HepG2 (cell line): ENCODE measurements around the gene CDYL. TPM values are rescaled to one million over a fixed set of nuclear protein-coding genes. Genes with fewer than 3 reads are reported as not detected.

Source experiments
- HIVEP1 ChIP-seq: sonication (generic); formaldehyde crosslinking; IDR thresholded peaks from 2 replicates; pipeline ENCODE4 v1.4.0; 2020; ENCODE audit warnings: mild to moderate bottlenecking, missing genetic modification reagents
- ZNF253 ChIP-seq: sonication (generic); formaldehyde crosslinking; IDR thresholded peaks from 2 replicates; pipeline ENCODE4 v1.8.0; 2022; ENCODE audit warnings: mild to moderate bottlenecking, missing genetic modification reagents, borderline replicate concordance
- ZNF576 ChIP-seq: sonication (generic); formaldehyde crosslinking; IDR thresholded peaks from 2 replicates; pipeline ENCODE4 v1.4.0; 2020; ENCODE audit warnings: mild to moderate bottlenecking, missing genetic modification reagents
- polyA plus RNA-seq, 8 experiments: library from polyadenylated mRNA; depleted of rRNA in 3 of 8; stranded (reverse) in 7 of 8; unstranded in 1 of 8; fragments of >200 nt; fragmentation: Illumina TruSeq in 4 of 8; extraction: Trizol in 4 of 8; gene quantifications; 2 replicates each; pipeline versions ENCODE4 v1.2.1 to v1.2.3, GENCODE V29; 2011 to 2016; ENCODE audit warnings: low read depth in 4 of 8, missing spikeins in 1 of 8, mixed read lengths in 1 of 8; ENCODE audit not compliant: insufficient read depth in 1 of 8
- total RNA-seq, 5 experiments: library from RNA; depleted of rRNA; stranded (reverse); fragments of >200 nt; fragmentation: Illumina TruSeq; extraction: Trizol; gene quantifications; 2 replicates each; pipeline ENCODE4 v1.2.3, GENCODE V29; 2016; ENCODE audit warnings: low read depth in 1 of 5
- TF ChIP-seq, protein P1 (sequence below): sonication (generic); formaldehyde crosslinking; IDR thresholded peaks from 2 replicates; pipeline ENCODE4 v1.9.0; 2021; ENCODE audit warnings: mild to moderate bottlenecking, missing genetic modification reagents

The CDYL gene
- total and polyA plus RNA-seq, 2 of the 13 experiments (the other 11 are each of a cell fraction or from before 2014, with no cell fraction given) = 22.8 to 105 TPM

DNA sequence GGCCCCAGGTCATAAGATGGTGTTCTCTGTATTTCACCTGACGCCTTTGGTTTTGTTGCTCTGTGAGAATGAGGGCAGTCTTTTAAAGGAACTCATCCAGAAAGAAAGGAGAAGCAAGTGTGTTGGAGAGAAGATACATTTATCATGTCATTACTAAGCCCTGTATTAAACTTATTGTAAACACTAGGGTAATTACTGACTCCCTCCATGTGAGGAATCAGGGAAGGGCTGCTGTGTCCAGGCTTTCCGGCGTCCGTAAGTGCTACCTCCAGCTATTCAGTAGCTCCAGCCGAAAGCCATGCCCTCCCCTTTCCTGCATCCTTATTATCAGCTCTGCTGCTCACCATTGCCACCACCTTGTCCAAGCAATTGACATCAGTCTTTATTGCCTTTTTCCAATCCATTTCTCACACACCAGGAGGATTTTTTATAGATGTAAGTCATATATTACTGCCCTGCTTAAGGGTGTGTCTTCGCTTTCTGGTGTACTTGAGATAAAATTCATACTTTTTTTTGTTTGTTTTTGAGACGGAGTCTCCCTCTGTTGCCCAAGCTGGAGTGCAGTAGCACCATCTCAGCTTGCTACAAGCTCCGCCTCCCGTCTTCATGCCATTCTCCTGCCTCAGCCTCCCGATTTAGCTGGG, 133.0 kb downstream of the CDYL start (continued):
- TF ChIP-seq, protein P1, sequence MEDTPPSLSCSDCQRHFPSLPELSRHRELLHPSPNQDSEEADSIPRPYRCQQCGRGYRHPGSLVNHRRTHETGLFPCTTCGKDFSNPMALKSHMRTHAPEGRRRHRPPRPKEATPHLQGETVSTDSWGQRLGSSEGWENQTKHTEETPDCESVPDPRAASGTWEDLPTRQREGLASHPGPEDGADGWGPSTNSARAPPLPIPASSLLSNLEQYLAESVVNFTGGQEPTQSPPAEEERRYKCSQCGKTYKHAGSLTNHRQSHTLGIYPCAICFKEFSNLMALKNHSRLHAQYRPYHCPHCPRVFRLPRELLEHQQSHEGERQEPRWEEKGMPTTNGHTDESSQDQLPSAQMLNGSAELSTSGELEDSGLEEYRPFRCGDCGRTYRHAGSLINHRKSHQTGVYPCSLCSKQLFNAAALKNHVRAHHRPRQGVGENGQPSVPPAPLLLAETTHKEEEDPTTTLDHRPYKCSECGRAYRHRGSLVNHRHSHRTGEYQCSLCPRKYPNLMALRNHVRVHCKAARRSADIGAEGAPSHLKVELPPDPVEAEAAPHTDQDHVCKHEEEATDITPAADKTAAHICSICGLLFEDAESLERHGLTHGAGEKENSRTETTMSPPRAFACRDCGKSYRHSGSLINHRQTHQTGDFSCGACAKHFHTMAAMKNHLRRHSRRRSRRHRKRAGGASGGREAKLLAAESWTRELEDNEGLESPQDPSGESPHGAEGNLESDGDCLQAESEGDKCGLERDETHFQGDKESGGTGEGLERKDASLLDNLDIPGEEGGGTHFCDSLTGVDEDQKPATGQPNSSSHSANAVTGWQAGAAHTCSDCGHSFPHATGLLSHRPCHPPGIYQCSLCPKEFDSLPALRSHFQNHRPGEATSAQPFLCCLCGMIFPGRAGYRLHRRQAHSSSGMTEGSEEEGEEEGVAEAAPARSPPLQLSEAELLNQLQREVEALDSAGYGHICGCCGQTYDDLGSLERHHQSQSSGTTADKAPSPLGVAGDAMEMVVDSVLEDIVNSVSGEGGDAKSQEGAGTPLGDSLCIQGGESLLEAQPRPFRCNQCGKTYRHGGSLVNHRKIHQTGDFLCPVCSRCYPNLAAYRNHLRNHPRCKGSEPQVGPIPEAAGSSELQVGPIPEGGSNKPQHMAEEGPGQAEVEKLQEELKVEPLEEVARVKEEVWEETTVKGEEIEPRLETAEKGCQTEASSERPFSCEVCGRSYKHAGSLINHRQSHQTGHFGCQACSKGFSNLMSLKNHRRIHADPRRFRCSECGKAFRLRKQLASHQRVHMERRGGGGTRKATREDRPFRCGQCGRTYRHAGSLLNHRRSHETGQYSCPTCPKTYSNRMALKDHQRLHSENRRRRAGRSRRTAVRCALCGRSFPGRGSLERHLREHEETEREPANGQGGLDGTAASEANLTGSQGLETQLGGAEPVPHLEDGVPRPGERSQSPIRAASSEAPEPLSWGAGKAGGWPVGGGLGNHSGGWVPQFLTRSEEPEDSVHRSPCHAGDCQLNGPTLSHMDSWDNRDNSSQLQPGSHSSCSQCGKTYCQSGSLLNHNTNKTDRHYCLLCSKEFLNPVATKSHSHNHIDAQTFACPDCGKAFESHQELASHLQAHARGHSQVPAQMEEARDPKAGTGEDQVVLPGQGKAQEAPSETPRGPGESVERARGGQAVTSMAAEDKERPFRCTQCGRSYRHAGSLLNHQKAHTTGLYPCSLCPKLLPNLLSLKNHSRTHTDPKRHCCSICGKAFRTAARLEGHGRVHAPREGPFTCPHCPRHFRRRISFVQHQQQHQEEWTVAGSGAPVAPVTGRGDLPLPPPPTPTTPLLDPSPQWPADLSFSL = no peak
- TF ChIP-seq ZNF576 (no peak), ZNF253 (CRISPR knock-in tag) (no peak), HIVEP1 (no peak)
